HEK293 (cell line): ENCODE results near the gene RNASE8.

ENCODE experiments used
- BCL11A ChIP-seq: fragments of 450-650 bp; formaldehyde crosslinking; IDR thresholded peaks from 2 replicates; pipeline ENCODE4 v1.5.1; 2016; ENCODE audit warnings: low read depth, missing biosample characterization, missing genetic modification characterization
- TCF7L2 ChIP-seq: IDR thresholded peaks from 2 replicates; pipeline ENCODE4 v1.6.1; 2011; ENCODE audit warnings: low read depth, mild to moderate bottlenecking, inconsistent platforms, low read length, moderate library complexity, borderline replicate concordance
- YY1 ChIP-seq: fragments of 450-650 bp; formaldehyde crosslinking; IDR thresholded peaks from 2 replicates; pipeline ENCODE4 v1.5.1; 2018; ENCODE audit warnings: missing biosample characterization, missing genetic modification characterization
- ZNF529 ChIP-seq: fragments of 450-650 bp; formaldehyde crosslinking; IDR thresholded peaks from 2 replicates; pipeline ENCODE4 v1.5.1; 2017; ENCODE audit warnings: missing genetic modification characterization, missing biosample characterization; ENCODE audit not compliant: insufficient replicate concordance

- TF ChIP-seq TCF7L2 (no peak), ZNF529 (tag by site-specific recombination) (no peak), YY1 (tag by site-specific recombination) (no peak), BCL11A (tag by site-specific recombination) (no peak)
Measured at GRCh38 chr14:21099596-21099985, 42.0 kb downstream of the RNASE8 start.
